Upper lobe of left lung (tissue), 4 donors: Measurements from ENCODE around the gene SMOC2.

Experiments
- POLR2A ChIP-seq, 4 donors: fragments of 450-650 bp; IDR thresholded peaks; one replicate each; pipeline ENCODE4 v1.5.1; 2016 to 2017; ENCODE audit warnings: antibody characterized with exemption in 4 of 4, mild to moderate bottlenecking in 2 of 4
- POLR2AphosphoS5 ChIP-seq, 2 donors: sonication (generic); formaldehyde crosslinking; IDR thresholded peaks; one replicate each; pipeline ENCODE4 v1.5.1; 2017; ENCODE audit warnings: antibody characterized with exemption in 2 of 2
- TF ChIP-seq, protein P1 (sequence below), 6 experiments: fragments of 450-650 bp in 4 of 6; fragments of 200-600 bp in 2 of 6; sonication (generic) in 2 of 6; IDR thresholded peaks; one replicate each; pipeline ENCODE4 v1.5.1; 2016 to 2019; ENCODE audit warnings: antibody characterized with exemption in 6 of 6

DNA sequence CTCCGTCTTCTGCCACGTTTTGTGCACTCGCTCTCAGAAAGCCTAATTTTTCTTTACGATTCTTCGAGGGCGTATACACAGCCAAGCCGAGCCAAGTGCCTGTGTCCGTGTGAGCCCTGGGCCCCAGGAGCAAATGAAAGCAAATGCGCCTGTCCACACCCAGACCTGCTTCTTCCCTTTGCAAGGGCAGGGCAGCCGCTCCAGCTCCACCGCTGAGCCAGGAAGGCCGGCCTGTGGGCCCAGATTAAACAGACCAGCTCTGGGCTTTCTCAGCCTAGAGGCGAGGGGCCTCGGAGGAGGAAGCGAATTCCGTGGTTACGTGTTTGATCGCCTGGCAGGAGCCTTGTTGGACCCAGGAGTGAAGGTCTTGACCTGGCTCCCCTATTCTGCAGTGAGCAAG is 184.6 kb downstream of the SMOC2 start:
- TF ChIP-seq, protein P1, sequence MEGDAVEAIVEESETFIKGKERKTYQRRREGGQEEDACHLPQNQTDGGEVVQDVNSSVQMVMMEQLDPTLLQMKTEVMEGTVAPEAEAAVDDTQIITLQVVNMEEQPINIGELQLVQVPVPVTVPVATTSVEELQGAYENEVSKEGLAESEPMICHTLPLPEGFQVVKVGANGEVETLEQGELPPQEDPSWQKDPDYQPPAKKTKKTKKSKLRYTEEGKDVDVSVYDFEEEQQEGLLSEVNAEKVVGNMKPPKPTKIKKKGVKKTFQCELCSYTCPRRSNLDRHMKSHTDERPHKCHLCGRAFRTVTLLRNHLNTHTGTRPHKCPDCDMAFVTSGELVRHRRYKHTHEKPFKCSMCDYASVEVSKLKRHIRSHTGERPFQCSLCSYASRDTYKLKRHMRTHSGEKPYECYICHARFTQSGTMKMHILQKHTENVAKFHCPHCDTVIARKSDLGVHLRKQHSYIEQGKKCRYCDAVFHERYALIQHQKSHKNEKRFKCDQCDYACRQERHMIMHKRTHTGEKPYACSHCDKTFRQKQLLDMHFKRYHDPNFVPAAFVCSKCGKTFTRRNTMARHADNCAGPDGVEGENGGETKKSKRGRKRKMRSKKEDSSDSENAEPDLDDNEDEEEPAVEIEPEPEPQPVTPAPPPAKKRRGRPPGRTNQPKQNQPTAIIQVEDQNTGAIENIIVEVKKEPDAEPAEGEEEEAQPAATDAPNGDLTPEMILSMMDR (IDR thresholded peaks at IDR 0.05) = no peak
- TF ChIP-seq POLR2AphosphoS5 (IDR thresholded peaks at IDR 0.05) (no peak), POLR2A (IDR thresholded peaks at IDR 0.05) (no peak)
